Activated CD4-positive, alpha-beta T cell treated with anti-CD3 and anti-CD28 coated beads for 4 hours (primary cell): ENCODE data around the gene MS4A8.
"Not testable (repeated sequence)": the region's sequence is repeated elsewhere in the genome, so short reads cannot be mapped to it uniquely, and the experiment has no call there.

Source experiments
- DNase-seq, 2 donors: peaks; one replicate each; pipeline ENCODE4 v3.0.0-alpha.2; 2020

MS4A8 gene

GRCh38 chr11:60725592-60725991 is 26.2 kb downstream of the MS4A8 start:
- no peak for DNase-seq

DNA sequence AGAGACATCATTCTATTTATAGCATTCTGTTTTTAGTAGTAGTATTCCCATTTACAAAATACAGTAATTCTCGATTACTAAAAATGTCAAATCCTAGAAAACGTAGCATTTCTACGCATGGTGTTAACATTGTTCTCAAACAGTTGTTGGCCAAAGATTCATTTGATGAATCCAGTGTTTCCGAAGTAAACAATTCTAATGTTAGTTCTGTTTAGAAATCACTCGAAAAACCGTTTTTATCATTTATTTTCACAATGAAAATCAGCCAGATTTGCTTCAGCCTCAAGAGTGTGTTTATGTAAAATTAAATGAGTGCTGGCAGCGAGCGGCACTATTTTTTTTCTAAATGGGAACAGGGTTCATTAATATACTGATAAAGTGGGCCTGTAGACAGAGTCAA is 32.2 kb downstream of the MS4A8 start:
- no peak for DNase-seq

DNA sequence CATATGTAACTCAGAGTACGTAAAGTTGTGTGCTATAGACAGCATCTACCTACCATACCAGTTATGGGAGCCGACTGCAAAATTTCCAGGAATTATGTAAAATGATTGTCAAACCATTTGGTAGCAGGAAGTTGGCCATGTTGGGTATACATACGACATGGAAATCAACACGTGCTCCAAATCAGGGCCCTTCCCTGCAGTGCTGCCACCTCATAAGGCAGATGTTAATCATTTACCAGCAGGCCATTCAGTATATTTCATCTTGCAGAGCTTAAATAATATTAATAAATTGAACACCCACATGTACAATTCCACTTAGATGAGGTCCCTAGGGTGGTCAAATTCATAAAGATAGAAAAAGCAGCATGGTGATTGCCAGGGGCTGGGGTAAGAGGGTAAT is 34.9 kb downstream of the MS4A8 start:
- DNase-seq: no peak

DNA sequence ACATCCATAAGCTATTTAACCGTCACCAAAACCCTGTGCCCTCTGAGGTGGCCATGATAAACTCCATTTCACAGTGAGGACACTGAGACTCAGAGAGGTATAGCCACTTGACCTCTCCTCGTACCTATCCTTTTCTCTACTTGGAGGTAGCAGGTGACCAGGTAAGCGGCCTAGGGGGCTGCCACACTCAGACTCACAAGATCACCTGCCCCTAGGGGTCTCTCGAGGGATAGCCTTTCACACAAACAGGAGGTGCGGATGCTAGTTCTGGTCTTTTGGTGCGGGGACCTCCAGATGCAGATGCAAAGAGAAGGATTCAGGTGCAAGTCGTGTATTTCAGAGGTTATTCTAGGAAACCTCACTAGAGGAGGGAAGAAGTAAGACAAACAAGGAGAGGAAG is 39.7 kb downstream of the MS4A8 start:
- DNase-seq: no peak

- DNase-seq: no peak
Observed at GRCh38 chr11:60740573-60740972, 41.2 kb downstream of the MS4A8 start.

- DNase-seq: no peak
Observed at GRCh38 chr11:60741421-60741820, 42.0 kb downstream of the MS4A8 start.

DNA sequence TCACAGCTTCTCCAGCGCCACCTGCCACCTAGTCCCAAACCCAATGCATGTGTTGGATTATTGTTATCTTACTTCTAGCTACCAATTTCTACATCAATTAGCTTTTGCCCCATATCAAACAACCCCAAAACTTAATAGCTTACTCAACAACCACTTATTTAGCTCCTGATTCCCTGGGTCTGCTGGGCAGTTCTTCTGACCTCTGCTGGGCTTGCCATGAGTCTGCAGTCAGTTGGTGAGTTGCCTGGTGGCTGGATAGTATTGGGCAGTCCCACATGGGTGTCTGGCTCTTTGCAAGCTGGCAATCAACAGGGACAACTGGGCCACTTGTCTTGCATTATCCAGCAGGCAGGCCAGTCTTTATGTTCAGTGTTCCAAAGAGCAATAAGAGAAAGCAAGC is 43.6 kb downstream of the MS4A8 start:
- DNase-seq: no peak

DNA sequence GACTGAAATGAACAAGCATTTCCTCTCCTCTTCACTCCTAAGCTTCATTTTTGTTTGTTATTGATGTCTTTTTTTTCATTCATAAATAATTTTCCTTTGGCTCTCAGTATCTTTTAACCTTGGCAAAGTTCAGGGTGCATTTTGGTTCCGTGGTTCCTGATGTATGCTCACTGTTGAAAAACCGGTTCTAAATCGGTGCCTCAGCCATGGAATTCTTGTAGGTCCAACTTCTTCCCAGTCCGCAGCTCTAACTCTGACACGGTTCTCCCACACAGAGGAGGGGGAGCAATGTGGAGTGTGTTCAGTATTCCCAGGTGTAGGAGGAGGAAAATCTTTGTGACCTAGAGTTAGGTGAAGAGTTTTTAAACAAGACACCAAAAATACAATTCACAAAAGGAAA is 44.7 kb downstream of the MS4A8 start:
- no peak for DNase-seq

DNA sequence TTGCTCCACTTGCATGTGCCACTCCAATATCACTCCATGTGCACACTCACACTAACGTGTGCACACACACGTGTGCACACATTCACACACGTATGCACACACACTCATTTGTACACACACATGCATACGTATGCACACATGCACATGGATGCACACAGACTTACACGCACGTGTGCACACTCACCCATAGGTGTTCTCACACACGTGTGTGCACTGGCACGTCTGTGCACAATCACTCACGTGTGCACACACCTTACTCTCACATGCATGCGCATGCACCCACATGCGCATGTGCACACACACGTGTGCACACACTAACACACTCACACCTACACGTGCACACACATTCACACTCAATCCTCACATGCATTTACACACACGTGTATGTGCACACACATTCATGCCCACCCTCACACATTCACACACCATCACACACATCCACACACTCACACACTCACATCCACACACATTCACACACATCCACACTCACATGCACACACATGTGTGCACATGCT is 48.0 kb downstream of the MS4A8 start:
- no peak for DNase-seq

DNA sequence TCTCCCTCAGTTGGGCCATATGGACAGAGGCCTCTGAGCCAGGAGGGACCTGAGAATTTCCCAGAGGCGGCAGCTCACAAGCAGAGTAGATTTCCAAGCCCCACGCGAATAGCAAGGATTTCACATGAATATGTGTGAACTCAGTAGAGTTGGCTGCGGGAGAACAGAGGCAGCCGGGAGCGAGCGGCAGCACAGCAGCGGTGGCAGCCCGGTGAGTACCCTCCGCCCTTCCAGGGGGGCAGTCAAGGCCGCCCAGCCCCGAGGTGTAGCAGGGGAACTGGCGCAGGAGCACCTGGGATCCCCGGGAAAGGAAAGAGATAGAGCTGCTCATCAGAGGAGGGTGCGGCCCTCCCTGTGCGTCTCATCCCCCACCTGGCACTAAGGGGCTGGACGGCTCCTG is 48.8 kb downstream of the MS4A8 start:
- DNase-seq: no peak

DNA sequence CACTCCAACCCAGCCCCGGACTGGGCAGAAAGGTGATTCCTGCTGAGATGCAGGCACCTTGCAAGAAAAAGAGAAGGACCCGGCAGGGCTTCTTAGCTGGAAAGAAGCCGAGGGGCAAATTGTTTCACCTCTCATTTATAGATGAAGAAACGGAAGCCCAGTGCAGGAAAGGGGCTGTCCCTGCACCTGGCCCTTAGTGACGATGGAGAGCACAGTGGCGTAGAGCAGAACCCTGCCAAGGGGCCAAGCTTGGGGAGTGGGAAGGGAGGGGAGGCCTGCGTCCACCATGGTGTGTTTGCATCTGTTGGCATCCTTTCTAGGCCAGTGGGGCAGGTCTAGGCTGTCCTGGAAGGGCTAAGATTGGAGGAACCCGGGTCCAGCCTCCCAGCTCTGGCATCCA is 49.4 kb downstream of the MS4A8 start:
- DNase-seq: no peak

GRCh38 chr11:60750911-60751310 is 51.5 kb downstream of the MS4A8 start:
- DNase-seq: no peak

- no peak for DNase-seq
Observed at GRCh38 chr11:60753309-60753708, 53.9 kb downstream of the MS4A8 start.

DNA sequence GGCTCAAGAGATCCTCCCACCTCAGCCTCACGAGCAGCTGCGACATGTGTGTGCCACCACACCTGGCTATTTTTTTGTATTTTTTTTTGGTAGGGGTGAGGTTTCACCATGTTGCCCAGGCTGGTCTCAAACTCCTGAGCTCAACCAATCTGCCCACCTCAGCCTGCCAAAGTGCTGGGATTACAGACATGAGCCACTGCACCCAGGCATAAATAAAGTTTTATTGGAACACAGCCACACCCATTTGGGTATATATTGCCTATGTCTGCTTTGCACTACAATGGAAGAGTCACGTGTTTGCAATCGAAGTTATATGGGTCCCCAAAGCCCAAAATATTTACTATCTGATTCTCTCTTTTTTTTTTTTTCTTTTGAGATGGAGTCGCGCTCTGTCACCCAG is 55.5 kb downstream of the MS4A8 start:
- no peak for DNase-seq

- DNase-seq: no peak
Observed at GRCh38 chr11:60756307-60757032, 57.1 kb downstream of the MS4A8 start, which contains the start of gene MS4A15. Gene MS4A15 (plus strand): TSS chr11:60756867. CDS start chr11:60763734, 6,867 bp downstream.

DNA sequence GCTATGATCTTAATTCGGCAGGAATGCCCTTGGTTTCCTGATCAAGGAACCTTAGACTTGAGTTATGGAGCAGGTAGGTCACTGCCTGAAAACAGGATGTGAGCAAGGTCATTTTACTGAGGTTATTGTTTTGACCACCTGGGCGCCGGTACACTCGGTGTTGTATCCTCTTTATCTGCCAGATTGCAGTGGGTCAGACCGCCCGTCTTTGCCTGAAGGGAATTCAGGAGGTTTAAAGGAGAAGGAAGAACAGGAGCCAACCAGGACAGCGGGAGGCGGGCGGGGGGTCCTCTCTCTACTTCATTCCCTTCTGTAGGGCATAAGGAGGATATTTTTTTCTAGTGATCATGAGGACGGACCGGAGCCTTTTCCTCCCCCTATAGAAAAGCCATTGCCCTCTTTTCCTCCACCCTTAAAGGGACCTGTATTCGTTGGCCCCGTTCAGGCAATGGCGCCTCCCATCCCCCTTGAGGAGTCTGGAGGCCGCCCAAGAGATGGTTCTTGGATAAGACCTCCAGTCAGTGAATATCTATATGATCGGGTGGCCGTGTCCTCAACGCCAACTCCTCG is 57.9 kb downstream of the MS4A8 start:
- no peak for DNase-seq

DNA sequence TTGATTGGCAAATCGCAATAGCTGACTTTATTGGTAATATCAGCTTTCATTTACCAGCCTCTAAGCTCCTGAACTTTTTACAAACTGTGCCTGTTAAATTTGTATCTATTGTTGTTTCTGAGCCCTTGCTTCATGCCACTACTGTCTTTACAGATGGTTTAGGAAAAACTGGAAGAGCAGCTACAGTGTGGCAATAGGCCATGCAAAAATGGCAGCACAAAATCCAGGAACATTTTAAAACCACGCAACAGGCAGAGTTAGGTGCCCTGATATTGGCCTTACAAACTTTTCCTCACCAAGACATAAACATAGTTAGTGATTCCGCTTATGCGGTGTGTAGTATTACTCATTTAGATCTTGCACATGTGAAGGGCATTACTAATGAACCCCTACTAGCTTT is 59.3 kb downstream of the MS4A8 start:
- not testable (repeated sequence) for DNase-seq

- DNase-seq: not testable (repeated sequence)
Observed at GRCh38 chr11:60759438-60760225, 60.2 kb downstream of the MS4A8 start.

DNA sequence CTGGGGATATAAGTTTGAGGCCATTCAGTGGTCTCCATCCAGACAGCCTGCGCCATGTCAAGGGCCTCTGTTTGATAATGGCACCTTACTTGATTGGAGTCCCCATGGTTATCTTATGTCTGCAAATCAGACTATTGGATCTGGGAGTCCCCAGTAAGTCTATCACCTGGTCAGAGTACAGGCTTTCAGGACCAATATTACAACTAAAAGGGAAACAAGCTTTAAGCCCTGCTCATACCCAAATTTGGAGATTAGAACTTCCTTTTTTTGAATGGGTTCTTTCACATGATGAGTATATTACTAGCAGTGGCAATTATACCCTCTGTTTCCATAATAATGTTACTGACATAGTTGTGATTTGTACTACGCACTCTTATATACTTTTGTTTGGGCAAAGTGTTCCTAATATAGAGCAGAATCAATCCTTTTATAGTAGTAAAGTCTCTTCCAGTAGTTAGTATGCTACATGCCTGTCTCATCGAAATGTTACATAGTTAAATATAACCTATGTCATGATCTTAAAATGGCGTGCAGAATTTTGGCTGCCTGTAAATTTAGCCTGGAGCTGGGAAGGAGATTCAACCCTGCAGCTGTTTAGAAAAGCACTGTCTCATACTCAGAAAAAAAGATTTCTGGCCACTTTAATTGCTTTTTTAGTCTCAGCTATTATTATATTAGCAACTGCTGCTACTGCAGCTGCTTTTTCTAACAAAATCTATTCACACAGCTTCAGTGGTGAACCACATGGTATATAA is 62.2 kb downstream of the MS4A8 start:
- no peak for DNase-seq

DNA sequence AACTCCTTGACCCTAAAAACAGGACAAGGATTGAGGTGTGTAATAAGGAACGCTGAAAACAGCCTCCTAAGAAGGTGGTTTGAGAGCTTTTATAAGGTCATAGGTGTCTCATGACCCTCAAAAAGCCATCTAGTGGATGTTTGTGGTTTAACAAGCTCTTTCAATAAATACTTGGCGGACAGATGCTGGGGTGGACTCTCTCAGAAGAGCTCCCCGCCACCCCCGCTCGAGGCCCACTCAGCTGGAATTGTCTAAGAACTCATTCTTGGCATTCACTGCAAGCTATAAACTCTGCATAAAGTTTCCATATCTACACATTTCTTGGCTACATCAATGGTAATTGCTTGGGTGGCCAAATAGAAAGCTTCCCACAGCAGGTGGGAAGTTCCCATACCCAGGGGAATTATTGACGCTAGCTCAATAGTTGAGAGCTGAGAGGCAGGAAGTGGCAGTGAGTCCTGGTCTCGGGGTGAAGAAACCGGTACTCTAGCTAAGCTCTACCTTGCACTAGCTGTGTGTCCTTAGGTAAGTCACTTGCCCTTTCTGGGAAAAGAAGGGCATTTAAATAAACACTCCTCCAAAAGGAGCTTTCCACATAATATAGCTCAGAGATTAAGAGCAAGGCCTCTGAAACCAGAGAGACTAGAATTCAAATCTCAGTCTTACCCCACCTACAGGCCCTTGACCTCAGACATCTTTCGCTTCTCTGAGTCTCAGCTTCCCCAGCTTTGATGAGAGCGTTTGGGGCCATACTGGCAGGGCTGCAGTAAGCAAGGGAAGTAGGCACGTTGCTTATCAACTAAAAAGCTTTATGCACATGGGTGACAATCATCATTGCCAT is 63.7 kb downstream of the MS4A8 start:
- no peak for DNase-seq

GRCh38 chr11:60763692-60764369 is 64.4 kb downstream of the MS4A8 start:
- no peak for DNase-seq

GRCh38 chr11:60764879-60765278 is 65.5 kb downstream of the MS4A8 start:
- DNase-seq: no peak
